K562 (cell line): ENCODE data around the gene GABRA4. TPM values are rescaled to one million over a fixed set of nuclear protein-coding genes. Genes with fewer than 3 reads are reported as not detected.

Experiments
- ATAC-seq: fragments of 200-7000 bp; cut with Tn5 transposase; 3 replicates; pipeline ENCODE4 v1.9.1; 2020; ENCODE audit warnings: moderate library complexity
- BruUV-seq: library from RNA; stranded (reverse); fragments of 400-500 nt; replicated peaks from 2 replicates; lab custom pipeline; 2021; lab: Mats Ljungman, UMichigan
- CTCF ChIA-PET: fragments of 300-600 bp; formaldehyde crosslinking; extraction: SDS; loops from one replicate; lab custom pipeline; 2021; ENCODE audit warnings: low intra/inter-chr PET ratio; lab: Yijun Ruan, JAX
- POLR2A ChIA-PET: fragments of 300-600, 350-650 bp; sonication (Branson Sonifier 250); formaldehyde crosslinking; extraction: SDS; loops from one replicate; lab custom pipeline; 2021; ENCODE audit warnings: antibody characterized with exemption, inconsistent platforms; lab: Yijun Ruan, JAX
- DNase-seq, 4 experiments: peaks; one replicate each; pipeline versions ENCODE4 v3.0.0 to v3.0.0-alpha.2; 2011 to 2018; ENCODE audit warnings: low spot score in 3 of 4, mixed read lengths in 3 of 4; ENCODE audit errors: extremely low read depth in 1 of 4
- FAIRE-seq: peaks from 2 replicates; lab custom pipeline; 2011; peaks lifted over from hg19 to GRCh38; lab: Jason Lieb, UNC
- H2AFZ ChIP-seq: 2 replicates; pipeline ENCODE4 v1.6.0; 2011; ENCODE audit warnings: low read depth, low read length, control low read depth, inconsistent platforms
- H3K27ac ChIP-seq: fragments of 200-600 bp; 3 replicates; pipeline ENCODE4 v1.8.0; 2011; ENCODE audit warnings: low read depth, mild to moderate bottlenecking, control low read depth, inconsistent platforms, low read length, moderate library complexity, mixed read lengths; ENCODE audit errors: extremely low read depth
- H3K27me3 ChIP-seq, 2 experiments: fragments of 300-600 bp in 1 of 2; 2 replicates in 1 of 2; 3 replicates in 1 of 2; pipeline versions ENCODE4 v1.6.0 to v1.8.0; 2011; ENCODE audit warnings: inconsistent platforms in 2 of 2, low read length in 2 of 2, mild to moderate bottlenecking in 1 of 2, mixed read lengths in 1 of 2, moderate library complexity in 1 of 2; ENCODE audit not compliant: control insufficient read depth in 2 of 2, insufficient read depth in 2 of 2
- H3K36me3 ChIP-seq: fragments of 300-600 bp; 3 replicates; pipeline ENCODE4 v1.8.0; 2011; ENCODE audit warnings: mild to moderate bottlenecking, low read length, inconsistent platforms; ENCODE audit not compliant: control insufficient read depth, insufficient read depth
- H3K4me1 ChIP-seq, 2 experiments: fragments of 200-600 bp in 1 of 2; replicated peaks in 1 of 2; 2 replicates in 1 of 2; 3 replicates in 1 of 2; pipeline versions ENCODE4 v1.5.1 to v1.8.0; 2011; ENCODE audit warnings: inconsistent platforms in 2 of 2, low read length in 2 of 2, mild to moderate bottlenecking in 1 of 2, mixed read lengths in 1 of 2, moderate library complexity in 1 of 2; ENCODE audit not compliant: control insufficient read depth in 2 of 2, insufficient read depth in 2 of 2
- H3K4me2 ChIP-seq: 2 replicates; pipeline ENCODE4 v1.6.1; 2011; ENCODE audit warnings: low read length, control low read depth, inconsistent platforms, mixed read lengths; ENCODE audit not compliant: insufficient read depth
- H3K4me3 ChIP-seq: fragments of 200-600 bp; sonication (generic), shearing (Covaris generic); 2 replicates; pipeline ENCODE4 v1.5.1; 2016; ENCODE audit warnings: control low read depth, inconsistent platforms
- H3K79me2 ChIP-seq: fragments of 200-600 bp; 3 replicates; pipeline ENCODE4 v1.8.0; 2011; ENCODE audit warnings: low read length, inconsistent platforms; ENCODE audit not compliant: control insufficient read depth, insufficient read depth
- H3K9ac ChIP-seq, 2 experiments: 2 replicates each; pipeline versions ENCODE4 v1.6.0 to v1.6.1; 2011; ENCODE audit warnings: low read depth in 2 of 2, low read length in 2 of 2, control low read depth in 1 of 2, inconsistent platforms in 1 of 2, mild to moderate bottlenecking in 1 of 2, mixed read lengths in 1 of 2; ENCODE audit not compliant: insufficient read depth in 1 of 2
- H3K9me1 ChIP-seq: one replicate; pipeline ENCODE4 v1.6.0; 2011; ENCODE audit warnings: inconsistent platforms, mild to moderate bottlenecking, low read length, moderate library complexity; ENCODE audit not compliant: control insufficient read depth, insufficient read depth
- H3K9me3 ChIP-seq: replicated peaks from 2 replicates; pipeline ENCODE4 v1.5.1; 2011; ENCODE audit warnings: low read depth, low read length, inconsistent platforms; ENCODE audit not compliant: control insufficient read depth, insufficient read depth
- H4K20me1 ChIP-seq: replicated peaks from 2 replicates; pipeline ENCODE4 v1.6.1; 2011; ENCODE audit warnings: low read length, inconsistent platforms, mixed read lengths; ENCODE audit not compliant: control insufficient read depth, insufficient read depth
- NCOR1 ChIP-seq: fragments of 450-650 bp; IDR thresholded peaks from 2 replicates; pipeline ENCODE4 v1.6.1; 2016; ENCODE audit warnings: mild to moderate bottlenecking, moderate library complexity
- RBM17 ChIP-seq: fragments of 200-400 bp; formaldehyde crosslinking; IDR thresholded peaks from 2 replicates; pipeline ENCODE4 v1.6.1; 2017; ENCODE audit warnings: low read depth, mild to moderate bottlenecking, low read length, borderline replicate concordance
- WGBS: fragments of 100-300 bp; shearing (Covaris generic); methylation state at CpG from one replicate; pipeline ENCODE4 v1.1.6; 2016; ENCODE audit warnings: low coverage, mixed read lengths; ENCODE audit not compliant: insufficient coverage; ENCODE audit errors: missing lambda C conversion rate; 5-methylcytosine and 5-hydroxymethylcytosine counted together
- in situ Hi-C: fragments of 300-500 bp; cut with MboI; formaldehyde crosslinking; loops from 4 replicates; pipeline ENCODE4 v1.15.0; 2018; ENCODE audit warnings: inconsistent platforms, mixed read lengths
- intact Hi-C: fragments of 100-400 bp; cut with micrococcal nuclease; formaldehyde crosslinking; loops from 2 replicates; pipeline ENCODE4 v1.14.2; 2022
- polyA plus RNA-seq, 8 experiments: library from polyadenylated mRNA; depleted of rRNA in 4 of 8; stranded (reverse) in 5 of 8; unstranded in 3 of 8; fragments of >200 nt; fragmentation: Nextera tagmentation in 2 of 8; fragmentation: Illumina TruSeq in 1 of 8; extraction: Ambion mirVana in 2 of 8; extraction: Trizol in 1 of 8; gene quantifications; 2 replicates each; pipeline versions ENCODE4 v1.2.1 to v1.2.3, GENCODE V29; 2011 to 2014; ENCODE audit warnings: inconsistent platforms in 1 of 8, missing spikeins in 1 of 8
- total RNA-seq, 7 experiments: library from RNA; depleted of rRNA in 6 of 7; stranded (reverse); fragments of >200 nt in 6 of 7; fragmentation: Illumina TruSeq in 2 of 7; extraction: Trizol in 2 of 7; gene quantifications; 2 replicates each; pipeline versions ENCODE4 v1.2.1 to v1.2.3, GENCODE V29; 2011 to 2021; ENCODE audit warnings: low replicate concordance in 1 of 7
- TF ChIP-seq, protein P1 (sequence below): fragments of 200-400 bp; formaldehyde crosslinking; IDR thresholded peaks from 2 replicates; pipeline ENCODE4 v1.6.1; 2017; ENCODE audit warnings: mild to moderate bottlenecking, low read depth, low read length, moderate library complexity
- TF ChIP-seq, protein P2 (sequence below): fragments of 250-450 bp; sonication (Bioruptor Pico); IDR thresholded peaks from 2 replicates; pipeline ENCODE4 v1.5.0; 2020; ENCODE audit warnings: mild to moderate bottlenecking, borderline replicate concordance
- TF ChIP-seq, protein P3 (sequence below): sonication (generic); formaldehyde crosslinking; IDR thresholded peaks from 2 replicates; pipeline ENCODE4 v1.8.0; 2022; ENCODE audit warnings: mild to moderate bottlenecking, missing genetic modification reagents
- TF ChIP-seq, protein P4 (sequence below): fragments of 250-450 bp; sonication (Bioruptor Pico); IDR thresholded peaks from 2 replicates; pipeline ENCODE4 v1.5.0; 2022; ENCODE audit warnings: mild to moderate bottlenecking
- TF ChIP-seq, protein P5 (sequence below): fragments of 250-450 bp; sonication (Bioruptor Pico); IDR thresholded peaks from 2 replicates; pipeline ENCODE4 v1.8.0; 2022; ENCODE audit warnings: inconsistent platforms, mild to moderate bottlenecking, moderate library complexity, borderline replicate concordance

Gene GABRA4
- total and polyA plus RNA-seq, 9 of the 15 experiments (the other 6 are each of a cell fraction or from before 2014, with no cell fraction given), result not detected

DNA sequence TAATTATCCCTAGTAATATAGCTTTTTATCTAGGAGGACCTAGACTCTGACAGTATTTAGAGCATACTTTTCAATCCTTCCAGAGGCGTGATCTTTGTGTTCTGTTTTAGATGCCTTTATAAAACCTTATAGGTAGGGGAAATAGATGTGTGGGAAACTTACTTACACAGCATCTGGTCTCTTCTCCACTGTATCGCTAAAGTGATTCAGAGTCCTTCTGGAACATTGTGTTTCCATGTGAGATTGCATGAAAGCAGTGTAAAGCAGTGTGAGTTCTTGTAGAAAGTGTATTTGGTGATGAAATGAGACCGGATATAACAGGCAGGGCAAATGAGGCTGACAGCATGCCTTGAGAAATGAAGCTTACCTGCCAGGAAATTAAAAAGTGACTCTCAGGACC, 47.4 kb upstream of the GABRA4 start:
- ChIA-PET CTCF (no interaction called here), POLR2A (no interaction called here)
- Histone ChIP-seq H3K36me3 (no peaks in the 10 kb centered on the region), H3K27me3 (no peaks in the 10 kb centered on the region), H3K9me3 (no peaks in the 10 kb centered on the region), H3K79me2 (no peaks in the 10 kb centered on the region), H3K4me1 (no peaks in the 10 kb centered on the region), H3K4me3 (no peak overlapping the region), H3K4me2 (no peak overlapping the region), H3K9me1 (no peaks in the 10 kb centered on the region), H3K27ac (no peak overlapping the region), H2AFZ (no peak overlapping the region), H4K20me1 (no peaks in the 10 kb centered on the region), H3K9ac (no peak overlapping the region)
- no TSS peak for BruUV-seq
- DNase-seq, result no peak
- in situ Hi-C loops (no loop called here), intact Hi-C loops (no loop called here)
- WGBS, result 0% methylated on average over 3 of the region's 3 CpGs
- ATAC-seq, result no peak
- no peak for FAIRE-seq
- TF ChIP-seq RBM17 (no peak), NCOR1 (no peak)
- TF ChIP-seq, protein P1, sequence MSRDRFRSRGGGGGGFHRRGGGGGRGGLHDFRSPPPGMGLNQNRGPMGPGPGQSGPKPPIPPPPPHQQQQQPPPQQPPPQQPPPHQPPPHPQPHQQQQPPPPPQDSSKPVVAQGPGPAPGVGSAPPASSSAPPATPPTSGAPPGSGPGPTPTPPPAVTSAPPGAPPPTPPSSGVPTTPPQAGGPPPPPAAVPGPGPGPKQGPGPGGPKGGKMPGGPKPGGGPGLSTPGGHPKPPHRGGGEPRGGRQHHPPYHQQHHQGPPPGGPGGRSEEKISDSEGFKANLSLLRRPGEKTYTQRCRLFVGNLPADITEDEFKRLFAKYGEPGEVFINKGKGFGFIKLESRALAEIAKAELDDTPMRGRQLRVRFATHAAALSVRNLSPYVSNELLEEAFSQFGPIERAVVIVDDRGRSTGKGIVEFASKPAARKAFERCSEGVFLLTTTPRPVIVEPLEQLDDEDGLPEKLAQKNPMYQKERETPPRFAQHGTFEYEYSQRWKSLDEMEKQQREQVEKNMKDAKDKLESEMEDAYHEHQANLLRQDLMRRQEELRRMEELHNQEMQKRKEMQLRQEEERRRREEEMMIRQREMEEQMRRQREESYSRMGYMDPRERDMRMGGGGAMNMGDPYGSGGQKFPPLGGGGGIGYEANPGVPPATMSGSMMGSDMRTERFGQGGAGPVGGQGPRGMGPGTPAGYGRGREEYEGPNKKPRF, result no peak
- TF ChIP-seq, protein P2, sequence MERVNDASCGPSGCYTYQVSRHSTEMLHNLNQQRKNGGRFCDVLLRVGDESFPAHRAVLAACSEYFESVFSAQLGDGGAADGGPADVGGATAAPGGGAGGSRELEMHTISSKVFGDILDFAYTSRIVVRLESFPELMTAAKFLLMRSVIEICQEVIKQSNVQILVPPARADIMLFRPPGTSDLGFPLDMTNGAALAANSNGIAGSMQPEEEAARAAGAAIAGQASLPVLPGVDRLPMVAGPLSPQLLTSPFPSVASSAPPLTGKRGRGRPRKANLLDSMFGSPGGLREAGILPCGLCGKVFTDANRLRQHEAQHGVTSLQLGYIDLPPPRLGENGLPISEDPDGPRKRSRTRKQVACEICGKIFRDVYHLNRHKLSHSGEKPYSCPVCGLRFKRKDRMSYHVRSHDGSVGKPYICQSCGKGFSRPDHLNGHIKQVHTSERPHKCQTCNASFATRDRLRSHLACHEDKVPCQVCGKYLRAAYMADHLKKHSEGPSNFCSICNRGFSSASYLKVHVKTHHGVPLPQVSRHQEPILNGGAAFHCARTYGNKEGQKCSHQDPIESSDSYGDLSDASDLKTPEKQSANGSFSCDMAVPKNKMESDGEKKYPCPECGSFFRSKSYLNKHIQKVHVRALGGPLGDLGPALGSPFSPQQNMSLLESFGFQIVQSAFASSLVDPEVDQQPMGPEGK (CRISPR knock-in tag), result no peak
- TF ChIP-seq, protein P3, sequence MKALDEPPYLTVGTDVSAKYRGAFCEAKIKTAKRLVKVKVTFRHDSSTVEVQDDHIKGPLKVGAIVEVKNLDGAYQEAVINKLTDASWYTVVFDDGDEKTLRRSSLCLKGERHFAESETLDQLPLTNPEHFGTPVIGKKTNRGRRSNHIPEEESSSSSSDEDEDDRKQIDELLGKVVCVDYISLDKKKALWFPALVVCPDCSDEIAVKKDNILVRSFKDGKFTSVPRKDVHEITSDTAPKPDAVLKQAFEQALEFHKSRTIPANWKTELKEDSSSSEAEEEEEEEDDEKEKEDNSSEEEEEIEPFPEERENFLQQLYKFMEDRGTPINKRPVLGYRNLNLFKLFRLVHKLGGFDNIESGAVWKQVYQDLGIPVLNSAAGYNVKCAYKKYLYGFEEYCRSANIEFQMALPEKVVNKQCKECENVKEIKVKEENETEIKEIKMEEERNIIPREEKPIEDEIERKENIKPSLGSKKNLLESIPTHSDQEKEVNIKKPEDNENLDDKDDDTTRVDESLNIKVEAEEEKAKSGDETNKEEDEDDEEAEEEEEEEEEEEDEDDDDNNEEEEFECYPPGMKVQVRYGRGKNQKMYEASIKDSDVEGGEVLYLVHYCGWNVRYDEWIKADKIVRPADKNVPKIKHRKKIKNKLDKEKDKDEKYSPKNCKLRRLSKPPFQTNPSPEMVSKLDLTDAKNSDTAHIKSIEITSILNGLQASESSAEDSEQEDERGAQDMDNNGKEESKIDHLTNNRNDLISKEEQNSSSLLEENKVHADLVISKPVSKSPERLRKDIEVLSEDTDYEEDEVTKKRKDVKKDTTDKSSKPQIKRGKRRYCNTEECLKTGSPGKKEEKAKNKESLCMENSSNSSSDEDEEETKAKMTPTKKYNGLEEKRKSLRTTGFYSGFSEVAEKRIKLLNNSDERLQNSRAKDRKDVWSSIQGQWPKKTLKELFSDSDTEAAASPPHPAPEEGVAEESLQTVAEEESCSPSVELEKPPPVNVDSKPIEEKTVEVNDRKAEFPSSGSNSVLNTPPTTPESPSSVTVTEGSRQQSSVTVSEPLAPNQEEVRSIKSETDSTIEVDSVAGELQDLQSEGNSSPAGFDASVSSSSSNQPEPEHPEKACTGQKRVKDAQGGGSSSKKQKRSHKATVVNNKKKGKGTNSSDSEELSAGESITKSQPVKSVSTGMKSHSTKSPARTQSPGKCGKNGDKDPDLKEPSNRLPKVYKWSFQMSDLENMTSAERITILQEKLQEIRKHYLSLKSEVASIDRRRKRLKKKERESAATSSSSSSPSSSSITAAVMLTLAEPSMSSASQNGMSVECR (CRISPR knock-in tag), result no peak
- TF ChIP-seq, protein P4, sequence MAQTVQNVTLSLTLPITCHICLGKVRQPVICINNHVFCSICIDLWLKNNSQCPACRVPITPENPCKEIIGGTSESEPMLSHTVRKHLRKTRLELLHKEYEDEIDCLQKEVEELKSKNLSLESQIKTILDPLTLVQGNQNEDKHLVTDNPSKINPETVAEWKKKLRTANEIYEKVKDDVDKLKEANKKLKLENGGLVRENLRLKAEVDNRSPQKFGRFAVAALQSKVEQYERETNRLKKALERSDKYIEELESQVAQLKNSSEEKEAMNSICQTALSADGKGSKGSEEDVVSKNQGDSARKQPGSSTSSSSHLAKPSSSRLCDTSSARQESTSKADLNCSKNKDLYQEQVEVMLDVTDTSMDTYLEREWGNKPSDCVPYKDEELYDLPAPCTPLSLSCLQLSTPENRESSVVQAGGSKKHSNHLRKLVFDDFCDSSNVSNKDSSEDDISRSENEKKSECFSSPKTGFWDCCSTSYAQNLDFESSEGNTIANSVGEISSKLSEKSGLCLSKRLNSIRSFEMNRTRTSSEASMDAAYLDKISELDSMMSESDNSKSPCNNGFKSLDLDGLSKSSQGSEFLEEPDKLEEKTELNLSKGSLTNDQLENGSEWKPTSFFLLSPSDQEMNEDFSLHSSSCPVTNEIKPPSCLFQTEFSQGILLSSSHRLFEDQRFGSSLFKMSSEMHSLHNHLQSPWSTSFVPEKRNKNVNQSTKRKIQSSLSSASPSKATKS (CRISPR knock-in tag), result no peak
- TF ChIP-seq, protein P5, sequence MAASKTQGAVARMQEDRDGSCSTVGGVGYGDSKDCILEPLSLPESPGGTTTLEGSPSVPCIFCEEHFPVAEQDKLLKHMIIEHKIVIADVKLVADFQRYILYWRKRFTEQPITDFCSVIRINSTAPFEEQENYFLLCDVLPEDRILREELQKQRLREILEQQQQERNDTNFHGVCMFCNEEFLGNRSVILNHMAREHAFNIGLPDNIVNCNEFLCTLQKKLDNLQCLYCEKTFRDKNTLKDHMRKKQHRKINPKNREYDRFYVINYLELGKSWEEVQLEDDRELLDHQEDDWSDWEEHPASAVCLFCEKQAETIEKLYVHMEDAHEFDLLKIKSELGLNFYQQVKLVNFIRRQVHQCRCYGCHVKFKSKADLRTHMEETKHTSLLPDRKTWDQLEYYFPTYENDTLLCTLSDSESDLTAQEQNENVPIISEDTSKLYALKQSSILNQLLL (CRISPR knock-in tag), result no peak
